MM.1S (cell line): ENCODE measurements around the gene ADARB2.

ENCODE experiments used
- DNase-seq: peaks from one replicate; pipeline ENCODE4 v3.0.0-alpha.2; 2015
- H2AFZ ChIP-seq: fragments of 300-600 bp; sonication (generic); 2 replicates; pipeline ENCODE4 v1.6.0; 2016; ENCODE audit warnings: antibody characterized with exemption, low read length
- H3F3A ChIP-seq: fragments of 300-600 bp; sonication (generic); 2 replicates; pipeline ENCODE4 v1.6.1; 2016; ENCODE audit warnings: mild to moderate bottlenecking, antibody characterized with exemption, low read length, moderate library complexity, mixed read lengths; ENCODE audit not compliant: insufficient read depth
- H3K27ac ChIP-seq: fragments of 300-600 bp; sonication (generic); 2 replicates; pipeline ENCODE4 v1.5.1; 2016; ENCODE audit warnings: mild to moderate bottlenecking, low read length
- H3K27me3 ChIP-seq: fragments of 300-600 bp; sonication (generic); replicated peaks from 2 replicates; pipeline ENCODE4 v1.6.0; 2016; ENCODE audit warnings: low read length; ENCODE audit not compliant: insufficient read depth
- H3K36me3 ChIP-seq: fragments of 300-600 bp; sonication (generic); replicated peaks from 2 replicates; pipeline ENCODE4 v1.6.1; 2016; ENCODE audit warnings: mild to moderate bottlenecking, low read length, mixed read lengths; ENCODE audit not compliant: insufficient read depth
- H3K4me1 ChIP-seq: fragments of 300-600 bp; sonication (generic); 2 replicates; pipeline ENCODE4 v1.6.1; 2016; ENCODE audit warnings: low read length, mixed read lengths
- H3K4me2 ChIP-seq: fragments of 300-600 bp; sonication (generic); 2 replicates; pipeline ENCODE4 v1.6.0; 2016; ENCODE audit warnings: low read depth, low read length
- H3K4me3 ChIP-seq: fragments of 300-600 bp; sonication (generic); 2 replicates; pipeline ENCODE4 v1.5.1; 2016; ENCODE audit warnings: low read length, mixed read lengths
- H3K79me2 ChIP-seq: fragments of 300-600 bp; sonication (generic); 2 replicates; pipeline ENCODE4 v1.6.1; 2016; ENCODE audit warnings: mixed run types, low read length, mixed read lengths
- H3K9ac ChIP-seq: fragments of 300-600 bp; sonication (generic); 2 replicates; pipeline ENCODE4 v1.6.1; 2016; ENCODE audit warnings: low read length, mixed read lengths
- H3K9me2 ChIP-seq: fragments of 300-600 bp; sonication (generic); replicated peaks from 2 replicates; pipeline ENCODE4 v1.6.1; 2016; ENCODE audit warnings: mild to moderate bottlenecking, low read length, mixed read lengths; ENCODE audit not compliant: insufficient read depth
- H3K9me3 ChIP-seq: fragments of 300-600 bp; sonication (generic); replicated peaks from 2 replicates; pipeline ENCODE4 v1.6.1; 2016; ENCODE audit warnings: mild to moderate bottlenecking, low read length, mixed read lengths; ENCODE audit not compliant: insufficient read depth
- H4K20me1 ChIP-seq: fragments of 300-600 bp; sonication (generic); 2 replicates; pipeline ENCODE4 v1.6.1; 2016; ENCODE audit warnings: mild to moderate bottlenecking, low read length, moderate library complexity, mixed read lengths; ENCODE audit not compliant: insufficient read depth
- EZH2 ChIP-seq: fragments of 300-600 bp; sonication (generic); optimal IDR thresholded peaks from 2 replicates; pipeline ENCODE3; 2017; ENCODE audit warnings: low read depth, mild to moderate bottlenecking, antibody characterized with exemption, low read length, mixed read lengths
- EZH2phosphoT487 ChIP-seq: fragments of 300-600 bp; sonication (generic); IDR thresholded peaks from 2 replicates; pipeline ENCODE4 v1.6.1; 2018; ENCODE audit warnings: antibody characterized with exemption, low read length
- TF ChIP-seq, protein P1 (sequence below): fragments of 300-600 bp; sonication (generic); IDR thresholded peaks from 2 replicates; pipeline ENCODE4 v1.5.1; 2016; ENCODE audit warnings: antibody characterized with exemption, low read length, mixed read lengths

ADARB2 gene

DNA sequence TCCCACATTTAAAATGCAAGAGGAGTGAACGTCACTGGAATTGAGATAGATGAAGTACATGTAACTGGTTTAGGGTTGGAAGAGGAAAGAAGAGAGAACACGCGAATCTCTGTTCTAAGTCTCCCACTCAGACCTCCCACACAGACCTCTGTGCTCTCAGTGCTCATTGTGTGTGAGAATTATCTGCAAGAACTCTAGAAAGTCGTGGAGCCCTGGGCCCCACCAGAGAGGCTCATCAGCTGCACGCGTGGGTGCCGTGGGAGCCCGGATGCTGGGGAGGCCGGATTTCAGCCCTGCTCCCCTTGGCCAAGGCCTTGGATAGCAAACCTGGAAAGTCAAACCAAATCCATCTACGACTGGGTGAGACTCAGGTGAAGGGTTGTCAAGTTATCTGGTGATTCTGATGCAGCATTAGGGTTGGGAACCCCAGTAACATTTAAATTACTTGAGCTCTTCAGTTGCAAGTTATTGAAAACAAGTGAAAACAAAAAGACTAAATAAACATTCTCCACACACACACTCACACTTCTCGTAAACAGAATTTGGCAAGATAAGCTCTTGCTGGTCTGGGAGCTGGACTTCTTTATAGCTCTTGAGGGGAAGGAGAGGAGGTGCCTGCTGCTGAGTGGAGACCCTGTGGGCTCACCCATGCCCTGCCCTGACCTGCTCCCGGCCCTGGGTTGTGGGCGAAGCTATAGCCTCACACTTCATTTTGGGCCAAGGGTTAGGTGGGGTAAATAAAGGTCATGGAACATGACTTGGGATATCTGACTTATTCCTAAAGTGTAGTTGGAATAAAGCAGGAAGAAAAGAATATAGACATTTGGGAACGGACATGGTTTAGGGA, 250.3 kb downstream of the ADARB2 start:
- H3K9me2 ChIP-seq, result no peaks in the 10 kb centered on the region
- no peaks in the 10 kb centered on the region for H4K20me1 ChIP-seq
- no peak overlapping the region for H3K9ac ChIP-seq
- no peaks in the 10 kb centered on the region for H3F3A ChIP-seq
- H3K36me3 ChIP-seq, result no peaks in the 10 kb centered on the region
- H3K27me3 ChIP-seq, result no peaks in the 10 kb centered on the region
- DNase-seq, result no peak
- no peaks in the 10 kb centered on the region for H3K79me2 ChIP-seq
- H3K4me3 ChIP-seq, result no peak overlapping the region
- no peaks in the 10 kb centered on the region for H3K9me3 ChIP-seq
- no peak overlapping the region for H2AFZ ChIP-seq
- peaks cover 10% of the 10 kb centered on the region for H3K4me1 ChIP-seq
- no peak overlapping the region for H3K4me2 ChIP-seq
- TF ChIP-seq EZH2, result no peak
- TF ChIP-seq, protein P1, sequence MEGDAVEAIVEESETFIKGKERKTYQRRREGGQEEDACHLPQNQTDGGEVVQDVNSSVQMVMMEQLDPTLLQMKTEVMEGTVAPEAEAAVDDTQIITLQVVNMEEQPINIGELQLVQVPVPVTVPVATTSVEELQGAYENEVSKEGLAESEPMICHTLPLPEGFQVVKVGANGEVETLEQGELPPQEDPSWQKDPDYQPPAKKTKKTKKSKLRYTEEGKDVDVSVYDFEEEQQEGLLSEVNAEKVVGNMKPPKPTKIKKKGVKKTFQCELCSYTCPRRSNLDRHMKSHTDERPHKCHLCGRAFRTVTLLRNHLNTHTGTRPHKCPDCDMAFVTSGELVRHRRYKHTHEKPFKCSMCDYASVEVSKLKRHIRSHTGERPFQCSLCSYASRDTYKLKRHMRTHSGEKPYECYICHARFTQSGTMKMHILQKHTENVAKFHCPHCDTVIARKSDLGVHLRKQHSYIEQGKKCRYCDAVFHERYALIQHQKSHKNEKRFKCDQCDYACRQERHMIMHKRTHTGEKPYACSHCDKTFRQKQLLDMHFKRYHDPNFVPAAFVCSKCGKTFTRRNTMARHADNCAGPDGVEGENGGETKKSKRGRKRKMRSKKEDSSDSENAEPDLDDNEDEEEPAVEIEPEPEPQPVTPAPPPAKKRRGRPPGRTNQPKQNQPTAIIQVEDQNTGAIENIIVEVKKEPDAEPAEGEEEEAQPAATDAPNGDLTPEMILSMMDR, result no peak
- no peak for TF ChIP-seq EZH2phosphoT487
- H3K27ac ChIP-seq, result no peak overlapping the region

DNA sequence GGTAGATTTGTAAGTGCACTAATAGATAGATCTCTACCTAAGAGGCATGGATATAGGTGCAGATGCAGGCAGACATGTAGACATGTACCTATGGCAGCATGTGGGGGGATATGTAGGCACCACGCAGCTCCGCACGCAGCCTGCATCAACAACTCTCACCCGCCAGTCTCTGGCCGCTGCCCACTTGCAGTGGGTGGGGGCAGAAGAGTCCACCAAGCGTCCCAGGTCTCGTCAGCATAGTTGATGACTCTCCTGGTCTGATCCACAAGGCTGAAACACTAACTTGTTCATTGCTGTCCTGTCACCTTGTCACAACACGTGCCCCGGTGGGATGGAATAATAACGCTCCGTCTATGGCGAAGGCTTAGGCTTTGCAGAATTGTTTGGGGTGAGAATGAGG, 252.0 kb downstream of the ADARB2 start:
- H4K20me1 ChIP-seq, result no peaks in the 10 kb centered on the region
- no peak overlapping the region for H3K27ac ChIP-seq
- no peak for TF ChIP-seq EZH2
- no peak for TF ChIP-seq EZH2phosphoT487
- TF ChIP-seq, protein P1, result no peak
- no peak for DNase-seq
- no peaks in the 10 kb centered on the region for H3K36me3 ChIP-seq
- no peaks in the 10 kb centered on the region for H3K79me2 ChIP-seq
- H3K4me3 ChIP-seq, result no peak overlapping the region
- H3K27me3 ChIP-seq, result no peaks in the 10 kb centered on the region
- H3F3A ChIP-seq, result no peaks in the 10 kb centered on the region
- no peaks in the 10 kb centered on the region for H3K9me2 ChIP-seq
- no peak overlapping the region for H3K4me2 ChIP-seq
- no peak overlapping the region for H3K9ac ChIP-seq
- no peaks in the 10 kb centered on the region for H3K9me3 ChIP-seq
- H3K4me1 ChIP-seq, result peaks cover 10% of the 10 kb centered on the region
- no peak overlapping the region for H2AFZ ChIP-seq

DNA sequence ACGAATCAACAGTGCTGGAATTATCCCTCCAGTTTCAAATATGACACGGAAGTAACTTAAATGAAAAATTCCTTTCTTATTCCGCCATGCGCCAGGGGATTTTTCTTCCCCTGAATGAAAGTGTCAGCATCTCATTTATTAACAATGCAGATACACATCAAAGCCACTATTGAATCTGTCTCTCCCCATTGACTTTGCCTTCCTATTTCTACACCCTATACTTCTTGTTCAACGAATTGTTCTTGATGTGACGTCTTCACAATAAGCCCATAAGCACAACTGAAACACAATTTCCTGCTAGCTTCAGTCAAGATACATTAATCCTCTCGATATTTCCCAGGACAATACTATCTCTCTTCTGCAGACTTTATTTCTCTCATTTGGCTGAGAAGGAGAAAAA, 253.5 kb downstream of the ADARB2 start:
- H3K9me3 ChIP-seq, result no peaks in the 10 kb centered on the region
- DNase-seq, result no peak
- H3K79me2 ChIP-seq, result no peaks in the 10 kb centered on the region
- no peak overlapping the region for H3K27ac ChIP-seq
- H4K20me1 ChIP-seq, result no peaks in the 10 kb centered on the region
- no peak overlapping the region for H2AFZ ChIP-seq
- peaks cover 3% of the 10 kb centered on the region; the same call in 1 of the 2 replicates for H3K4me1 ChIP-seq
- H3K4me3 ChIP-seq, result no peak overlapping the region
- TF ChIP-seq EZH2phosphoT487 (no peak), EZH2 (no peak)
- TF ChIP-seq, protein P1, result no peak
- no peaks in the 10 kb centered on the region for H3K9me2 ChIP-seq
- no peaks in the 10 kb centered on the region for H3K27me3 ChIP-seq
- no peaks in the 10 kb centered on the region for H3K36me3 ChIP-seq
- no peak overlapping the region for H3K9ac ChIP-seq
- no peaks in the 10 kb centered on the region for H3F3A ChIP-seq
- no peak overlapping the region for H3K4me2 ChIP-seq
